Measurements from ENCODE around the gene SAXO1. TPM values are rescaled to one million over a fixed set of nuclear protein-coding genes. Genes with fewer than 3 reads are reported as not detected.

The SAXO1 gene
- total RNA-seq, 1 experiment from 2014 or later, result not detected

GRCh38 chr9:18906656-18907395 is 126.2 kb downstream of the SAXO1 start (continued):
- no peak for TF ChIP-seq SIN3A (IDR thresholded peaks at IDR 0.05; ENCODE audit: borderline replicate concordance, insufficient read depth, low read depth, low read length)

DNA sequence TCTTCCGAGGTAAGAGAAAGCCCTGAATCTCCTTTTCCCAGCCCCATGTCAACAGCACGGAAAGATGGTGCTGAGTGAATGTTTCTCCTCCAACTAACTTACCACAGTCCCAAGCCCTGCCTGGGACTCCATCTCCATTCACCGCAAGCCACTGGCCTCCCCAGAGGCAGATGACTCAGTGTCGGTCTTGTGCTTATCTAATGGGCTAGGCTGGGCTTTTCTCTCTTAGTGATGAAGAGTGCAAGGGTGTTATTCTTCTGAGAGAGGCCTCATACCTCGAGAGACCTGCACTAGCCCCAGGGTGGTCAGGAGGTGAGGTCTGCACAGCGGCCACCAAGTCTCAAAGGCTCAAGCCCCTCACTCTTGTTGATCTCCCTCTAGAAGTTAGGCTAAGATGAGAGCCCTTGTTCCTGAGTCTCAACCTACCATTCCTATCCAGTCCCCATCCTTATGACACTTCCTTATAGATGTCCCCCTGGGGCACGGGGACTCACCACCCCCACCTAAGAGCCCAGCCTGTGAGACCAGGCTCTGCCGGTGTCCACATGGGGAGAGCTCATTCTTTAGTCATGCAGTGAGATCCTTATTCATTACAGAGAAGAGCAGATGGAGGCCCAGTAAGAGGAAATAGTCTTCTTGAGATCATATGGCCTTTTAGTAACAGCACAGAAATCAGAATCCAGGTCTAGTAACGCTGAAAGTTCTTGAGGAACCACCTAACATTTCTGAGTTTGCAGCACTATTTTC is 127.0 kb downstream of the SAXO1 start:
- no peak overlapping the region for H3K4me3 ChIP-seq (ENCODE audit: low read depth in 2 of 2, low read length in 2 of 2)
- no peaks in the 10 kb centered on the region for H3K4me1 ChIP-seq (ENCODE audit: control insufficient read depth, insufficient read depth, low read length)
- in situ Hi-C loops (cut with HindIII; ENCODE audit: low pct_unique_long_range_greater_than_20kb, low sequenced_read_pairs), result no loop called here
- no TSS peak for BruUV-seq (replicated peaks)
- no peak overlapping the region for H3K27ac ChIP-seq (ENCODE audit: low read length)
- no peak for DNase-seq (ENCODE audit: low read depth, low spot score)
- no peaks in the 10 kb centered on the region for H3K9me3 ChIP-seq (ENCODE audit: control insufficient read depth, insufficient read depth, low read depth, low read length)
- POLR2A ChIA-PET, result no interaction called here
- intact Hi-C loops (cut with micrococcal nuclease; ENCODE audit: unreplicated experiment), result no loop called here
- CTCF ChIA-PET, result no interaction called here
- ATAC-seq, result no peak
- TF ChIP-seq, protein P1, sequence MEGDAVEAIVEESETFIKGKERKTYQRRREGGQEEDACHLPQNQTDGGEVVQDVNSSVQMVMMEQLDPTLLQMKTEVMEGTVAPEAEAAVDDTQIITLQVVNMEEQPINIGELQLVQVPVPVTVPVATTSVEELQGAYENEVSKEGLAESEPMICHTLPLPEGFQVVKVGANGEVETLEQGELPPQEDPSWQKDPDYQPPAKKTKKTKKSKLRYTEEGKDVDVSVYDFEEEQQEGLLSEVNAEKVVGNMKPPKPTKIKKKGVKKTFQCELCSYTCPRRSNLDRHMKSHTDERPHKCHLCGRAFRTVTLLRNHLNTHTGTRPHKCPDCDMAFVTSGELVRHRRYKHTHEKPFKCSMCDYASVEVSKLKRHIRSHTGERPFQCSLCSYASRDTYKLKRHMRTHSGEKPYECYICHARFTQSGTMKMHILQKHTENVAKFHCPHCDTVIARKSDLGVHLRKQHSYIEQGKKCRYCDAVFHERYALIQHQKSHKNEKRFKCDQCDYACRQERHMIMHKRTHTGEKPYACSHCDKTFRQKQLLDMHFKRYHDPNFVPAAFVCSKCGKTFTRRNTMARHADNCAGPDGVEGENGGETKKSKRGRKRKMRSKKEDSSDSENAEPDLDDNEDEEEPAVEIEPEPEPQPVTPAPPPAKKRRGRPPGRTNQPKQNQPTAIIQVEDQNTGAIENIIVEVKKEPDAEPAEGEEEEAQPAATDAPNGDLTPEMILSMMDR (IDR thresholded peaks at IDR 0.05), result no peak
- TF ChIP-seq SIN3A (IDR thresholded peaks at IDR 0.05; ENCODE audit: borderline replicate concordance, insufficient read depth, low read depth, low read length) (no peak), POLR2AphosphoS5 (IDR thresholded peaks at IDR 0.05; ENCODE audit: low read depth, low read length) (no peak), TCF7L2 (IDR thresholded peaks at IDR 0.05; ENCODE audit: low read depth, low read length) (no peak)
- TF ChIP-seq, protein P2, sequence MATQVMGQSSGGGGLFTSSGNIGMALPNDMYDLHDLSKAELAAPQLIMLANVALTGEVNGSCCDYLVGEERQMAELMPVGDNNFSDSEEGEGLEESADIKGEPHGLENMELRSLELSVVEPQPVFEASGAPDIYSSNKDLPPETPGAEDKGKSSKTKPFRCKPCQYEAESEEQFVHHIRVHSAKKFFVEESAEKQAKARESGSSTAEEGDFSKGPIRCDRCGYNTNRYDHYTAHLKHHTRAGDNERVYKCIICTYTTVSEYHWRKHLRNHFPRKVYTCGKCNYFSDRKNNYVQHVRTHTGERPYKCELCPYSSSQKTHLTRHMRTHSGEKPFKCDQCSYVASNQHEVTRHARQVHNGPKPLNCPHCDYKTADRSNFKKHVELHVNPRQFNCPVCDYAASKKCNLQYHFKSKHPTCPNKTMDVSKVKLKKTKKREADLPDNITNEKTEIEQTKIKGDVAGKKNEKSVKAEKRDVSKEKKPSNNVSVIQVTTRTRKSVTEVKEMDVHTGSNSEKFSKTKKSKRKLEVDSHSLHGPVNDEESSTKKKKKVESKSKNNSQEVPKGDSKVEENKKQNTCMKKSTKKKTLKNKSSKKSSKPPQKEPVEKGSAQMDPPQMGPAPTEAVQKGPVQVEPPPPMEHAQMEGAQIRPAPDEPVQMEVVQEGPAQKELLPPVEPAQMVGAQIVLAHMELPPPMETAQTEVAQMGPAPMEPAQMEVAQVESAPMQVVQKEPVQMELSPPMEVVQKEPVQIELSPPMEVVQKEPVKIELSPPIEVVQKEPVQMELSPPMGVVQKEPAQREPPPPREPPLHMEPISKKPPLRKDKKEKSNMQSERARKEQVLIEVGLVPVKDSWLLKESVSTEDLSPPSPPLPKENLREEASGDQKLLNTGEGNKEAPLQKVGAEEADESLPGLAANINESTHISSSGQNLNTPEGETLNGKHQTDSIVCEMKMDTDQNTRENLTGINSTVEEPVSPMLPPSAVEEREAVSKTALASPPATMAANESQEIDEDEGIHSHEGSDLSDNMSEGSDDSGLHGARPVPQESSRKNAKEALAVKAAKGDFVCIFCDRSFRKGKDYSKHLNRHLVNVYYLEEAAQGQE (IDR thresholded peaks at IDR 0.05; ENCODE audit: insufficient read depth in 1 of 2, low read depth in 2 of 2, low read length in 1 of 2), result no peak
- H3K36me3 ChIP-seq (ENCODE audit: control insufficient read depth, insufficient read depth, low read length), result no peaks in the 10 kb centered on the region
- H3K27me3 ChIP-seq (ENCODE audit: control insufficient read depth, insufficient read depth, low read length), result no peaks in the 10 kb centered on the region

DNA sequence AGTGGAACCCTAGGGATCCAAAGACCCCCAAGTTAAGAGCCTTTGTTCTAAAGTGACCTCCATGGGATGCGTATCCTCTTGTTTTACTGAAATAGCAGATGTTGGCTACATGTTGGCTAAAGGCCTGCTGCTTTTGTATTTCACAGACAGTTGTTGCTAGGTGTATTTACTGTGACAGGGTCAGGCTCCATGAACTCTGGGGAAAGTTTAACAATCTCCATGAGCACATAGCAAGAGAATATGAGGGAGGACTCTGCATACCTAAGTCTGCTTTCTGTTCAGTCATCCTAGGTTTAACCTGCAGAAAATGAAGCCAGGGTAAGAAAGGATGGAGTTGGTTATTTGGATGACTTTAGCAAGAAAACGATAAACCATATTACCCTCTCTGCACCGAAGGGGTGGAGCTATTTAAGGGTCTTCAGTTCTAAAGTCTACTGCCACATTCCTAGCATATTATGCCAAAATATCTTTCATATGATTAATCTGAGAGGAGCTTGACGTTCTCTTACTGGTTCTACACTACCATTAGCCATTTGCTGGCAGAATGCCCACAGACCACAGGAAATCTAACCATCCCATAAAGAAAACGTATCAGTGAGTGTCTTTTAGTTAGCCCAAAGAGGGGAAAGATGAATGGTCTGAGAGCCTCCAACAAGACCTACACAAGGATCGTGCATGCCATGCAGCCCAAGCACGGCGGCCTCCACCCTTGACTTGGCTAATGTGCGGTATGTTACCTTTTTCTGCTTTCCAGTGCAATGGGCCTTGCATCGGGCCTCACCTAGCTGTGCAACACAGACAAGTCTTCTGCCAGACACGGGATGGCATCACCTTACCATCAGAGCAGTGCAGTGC is 127.8 kb downstream of the SAXO1 start:
- ATAC-seq, result no peak
- intact Hi-C loops (cut with micrococcal nuclease; ENCODE audit: unreplicated experiment) (no loop called here), in situ Hi-C loops (cut with HindIII; ENCODE audit: low pct_unique_long_range_greater_than_20kb, low sequenced_read_pairs) (no loop called here)
- BruUV-seq (replicated peaks), result no TSS peak
- Histone ChIP-seq H3K36me3 (ENCODE audit: control insufficient read depth, insufficient read depth, low read length) (no peaks in the 10 kb centered on the region), H3K4me1 (ENCODE audit: control insufficient read depth, insufficient read depth, low read length) (no peaks in the 10 kb centered on the region), H3K9me3 (ENCODE audit: control insufficient read depth, insufficient read depth, low read depth, low read length) (no peaks in the 10 kb centered on the region), H3K4me3 (ENCODE audit: low read depth in 2 of 2, low read length in 2 of 2) (no peak overlapping the region), H3K27ac (ENCODE audit: low read length) (no peak overlapping the region), H3K27me3 (ENCODE audit: control insufficient read depth, insufficient read depth, low read length) (no peaks in the 10 kb centered on the region)
- no peak for DNase-seq (ENCODE audit: low read depth, low spot score)
- POLR2A ChIA-PET, result no interaction called here
- CTCF ChIA-PET, result no interaction called here
- TF ChIP-seq, protein P2 (IDR thresholded peaks at IDR 0.05; ENCODE audit: insufficient read depth in 1 of 2, low read depth in 2 of 2, low read length in 1 of 2), result no peak
- TF ChIP-seq TCF7L2 (IDR thresholded peaks at IDR 0.05; ENCODE audit: low read depth, low read length) (no peak), SIN3A (IDR thresholded peaks at IDR 0.05; ENCODE audit: borderline replicate concordance, insufficient read depth, low read depth, low read length) (no peak)
